Tibial artery (tissue), 4 donors: Measurements from ENCODE around the gene SENP1.

Experiments used
- DNase-seq, 2 donors: peaks; one replicate each; pipeline ENCODE4 v3.0.0-alpha.2; 2019
- H3K27ac ChIP-seq, 2 donors: fragments of 200-600 bp; sonication (generic) in 1 of 2; 1 replicate in 1 of 2; 2 replicates in 1 of 2; pipeline ENCODE4 v1.5.1; 2018 to 2019; ENCODE audit warnings: mild to moderate bottlenecking in 1 of 2
- H3K27me3 ChIP-seq, 2 donors: fragments of 200-600 bp; sonication (generic) in 1 of 2; one replicate each; pipeline versions ENCODE4 v1.5.1 to v1.6.0; 2016 to 2019
- H3K36me3 ChIP-seq, 3 donors: fragments of 200-600 bp; sonication (generic) in 2 of 3; one replicate each; pipeline ENCODE4 v1.5.1; 2016 to 2019; ENCODE audit warnings: mild to moderate bottlenecking in 2 of 3
- H3K4me1 ChIP-seq, 4 donors: fragments of 200-600 bp; sonication (generic) in 2 of 4; 1 replicate in 3 of 4; 2 replicates in 1 of 4; pipeline ENCODE4 v1.5.1; 2016 to 2019
- H3K4me3 ChIP-seq, 2 donors: fragments of 200-600 bp; sonication (generic) in 1 of 2; 1 replicate in 1 of 2; 2 replicates in 1 of 2; pipeline ENCODE4 v1.5.1; 2018 to 2019; ENCODE audit warnings: mild to moderate bottlenecking in 2 of 2
- H3K9me3 ChIP-seq, 3 donors: fragments of 200-600 bp; sonication (generic) in 1 of 3; one replicate each; pipeline ENCODE4 v1.5.1; 2016 to 2019
- intact Hi-C: fragments of 100-400 bp; cut with DNase I; formaldehyde crosslinking; loops from one replicate; pipeline ENCODE4 v1.15.0; 2023; ENCODE audit warnings: low total_unique reads
- TF ChIP-seq, protein P1 (sequence below), 2 experiments: fragments of 200-600 bp in 1 of 2; fragments of 450-650 bp in 1 of 2; IDR thresholded peaks; one replicate each; pipeline ENCODE4 v1.5.1; 2017 to 2019; ENCODE audit warnings: antibody characterized with exemption in 2 of 2, mild to moderate bottlenecking in 1 of 2, moderate library complexity in 1 of 2

Gene SENP1

DNA sequence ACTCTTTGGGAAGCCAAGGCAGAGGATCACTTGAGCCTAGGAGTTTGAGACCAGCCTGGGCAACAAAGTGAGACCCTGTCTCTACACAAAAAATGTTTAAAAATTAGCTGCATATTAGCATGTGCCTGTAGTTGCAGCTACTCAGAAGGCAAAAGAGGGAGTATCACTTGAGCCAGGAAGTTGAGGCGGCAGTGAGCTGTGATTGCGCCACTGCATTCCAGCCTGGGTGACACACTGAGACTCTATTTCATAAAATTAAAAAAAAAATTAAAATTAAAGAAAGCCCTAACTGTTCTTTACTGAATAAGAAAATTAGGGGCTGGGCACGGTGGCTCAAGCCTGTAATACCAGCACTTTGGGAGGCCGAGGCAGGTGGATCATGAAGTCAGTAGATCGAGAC lies 27.0 kb downstream of the SENP1 start:
- no peak overlapping the region for H3K27ac ChIP-seq
- H3K4me1 ChIP-seq: no peaks in the 10 kb centered on the region
- no peak overlapping the region for H3K4me3 ChIP-seq
- H3K9me3 ChIP-seq: no peaks in the 10 kb centered on the region
- DNase-seq: no peak
- H3K36me3 ChIP-seq: peaks cover 34 to 55% (median 37%) of the 10 kb centered on the region in 3 donors
- no peaks in the 10 kb centered on the region for H3K27me3 ChIP-seq
- TF ChIP-seq, protein P1, sequence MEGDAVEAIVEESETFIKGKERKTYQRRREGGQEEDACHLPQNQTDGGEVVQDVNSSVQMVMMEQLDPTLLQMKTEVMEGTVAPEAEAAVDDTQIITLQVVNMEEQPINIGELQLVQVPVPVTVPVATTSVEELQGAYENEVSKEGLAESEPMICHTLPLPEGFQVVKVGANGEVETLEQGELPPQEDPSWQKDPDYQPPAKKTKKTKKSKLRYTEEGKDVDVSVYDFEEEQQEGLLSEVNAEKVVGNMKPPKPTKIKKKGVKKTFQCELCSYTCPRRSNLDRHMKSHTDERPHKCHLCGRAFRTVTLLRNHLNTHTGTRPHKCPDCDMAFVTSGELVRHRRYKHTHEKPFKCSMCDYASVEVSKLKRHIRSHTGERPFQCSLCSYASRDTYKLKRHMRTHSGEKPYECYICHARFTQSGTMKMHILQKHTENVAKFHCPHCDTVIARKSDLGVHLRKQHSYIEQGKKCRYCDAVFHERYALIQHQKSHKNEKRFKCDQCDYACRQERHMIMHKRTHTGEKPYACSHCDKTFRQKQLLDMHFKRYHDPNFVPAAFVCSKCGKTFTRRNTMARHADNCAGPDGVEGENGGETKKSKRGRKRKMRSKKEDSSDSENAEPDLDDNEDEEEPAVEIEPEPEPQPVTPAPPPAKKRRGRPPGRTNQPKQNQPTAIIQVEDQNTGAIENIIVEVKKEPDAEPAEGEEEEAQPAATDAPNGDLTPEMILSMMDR (IDR thresholded peaks at IDR 0.05): no peak
- intact Hi-C loops: no loop called here

DNA sequence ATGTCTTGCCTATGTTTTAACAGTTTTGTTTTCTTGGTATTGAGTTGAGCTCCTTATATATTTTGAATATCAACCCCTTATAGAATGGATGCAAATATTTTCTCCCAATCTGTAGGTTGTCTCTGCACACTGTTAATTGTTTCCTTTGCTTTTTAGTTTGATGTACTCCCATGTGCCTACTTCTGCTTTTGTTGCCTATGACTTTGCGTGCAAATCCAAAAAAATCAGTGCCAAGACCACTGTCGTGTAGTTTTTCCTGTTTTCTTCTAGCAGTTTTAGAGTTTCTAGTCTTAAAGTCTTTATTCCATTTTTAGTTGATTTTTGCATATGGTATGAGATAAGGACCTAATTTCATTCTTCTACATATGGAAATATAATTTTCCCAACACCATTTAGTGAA lies 28.8 kb downstream of the SENP1 start:
- H3K27ac ChIP-seq: no peak overlapping the region
- no peaks in the 10 kb centered on the region for H3K4me1 ChIP-seq
- TF ChIP-seq, protein P1 (IDR thresholded peaks at IDR 0.05): no peak
- no peaks in the 10 kb centered on the region for H3K9me3 ChIP-seq
- DNase-seq: no peak
- H3K27me3 ChIP-seq: no peaks in the 10 kb centered on the region
- intact Hi-C loops: no loop called here
- peaks cover 40 to 52% (median 43%) of the 10 kb centered on the region in 3 donors for H3K36me3 ChIP-seq
- no peak overlapping the region for H3K4me3 ChIP-seq

DNA sequence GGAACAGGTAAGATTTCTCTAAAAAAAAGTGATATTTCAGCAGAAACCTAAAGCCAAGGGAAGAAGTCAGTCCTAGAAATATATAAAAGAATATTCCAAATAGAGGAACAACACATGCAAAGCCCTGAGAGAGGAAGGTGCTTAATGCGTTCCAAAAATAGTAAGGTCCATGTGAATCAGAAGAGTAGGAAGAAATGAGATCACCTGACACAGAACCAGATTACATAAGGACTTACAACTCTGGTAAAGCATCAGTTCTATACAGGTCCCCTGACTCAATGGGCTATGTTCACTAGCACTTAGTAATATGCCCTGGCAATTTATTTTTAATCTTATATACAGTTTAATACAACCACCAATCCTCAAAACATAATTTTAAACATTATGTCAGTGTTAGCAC lies 30.0 kb downstream of the SENP1 start:
- Histone ChIP-seq H3K36me3 (peaks cover 47 to 54% (median 54%) of the 10 kb centered on the region in 3 donors), H3K4me1 (no peaks in the 10 kb centered on the region), H3K4me3 (no peak overlapping the region), H3K27ac (no peak overlapping the region), H3K9me3 (no peaks in the 10 kb centered on the region), H3K27me3 (no peaks in the 10 kb centered on the region)
- intact Hi-C loops: no loop called here
- TF ChIP-seq, protein P1 (IDR thresholded peaks at IDR 0.05): no peak
- DNase-seq: no peak

DNA sequence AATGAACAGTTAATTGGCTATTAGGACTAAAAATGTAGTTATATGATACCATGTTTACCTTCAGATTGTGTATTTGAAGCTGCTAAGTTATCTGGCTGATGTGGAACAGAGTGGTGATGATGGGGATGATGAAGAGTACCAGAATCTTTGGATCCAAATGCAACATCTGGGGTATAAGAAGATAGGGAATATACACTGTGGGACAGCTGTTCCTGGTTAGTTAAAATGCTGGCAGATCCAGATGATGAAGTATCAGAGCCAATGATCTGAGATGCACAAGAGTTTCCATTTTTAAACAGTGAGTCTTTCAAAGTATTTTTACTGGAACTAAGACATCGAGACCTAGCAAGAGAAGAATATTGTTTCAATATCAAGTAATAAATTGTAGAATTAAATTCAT lies 31.6 kb downstream of the SENP1 start:
- Histone ChIP-seq H3K4me1 (no peaks in the 10 kb centered on the region), H3K9me3 (no peaks in the 10 kb centered on the region), H3K27ac (no peak overlapping the region), H3K36me3 (peaks cover 53 to 59% (median 58%) of the 10 kb centered on the region in 3 donors), H3K27me3 (no peaks in the 10 kb centered on the region), H3K4me3 (no peak overlapping the region)
- intact Hi-C loops: no loop called here
- TF ChIP-seq, protein P1 (IDR thresholded peaks at IDR 0.05): no peak
- no peak for DNase-seq

DNA sequence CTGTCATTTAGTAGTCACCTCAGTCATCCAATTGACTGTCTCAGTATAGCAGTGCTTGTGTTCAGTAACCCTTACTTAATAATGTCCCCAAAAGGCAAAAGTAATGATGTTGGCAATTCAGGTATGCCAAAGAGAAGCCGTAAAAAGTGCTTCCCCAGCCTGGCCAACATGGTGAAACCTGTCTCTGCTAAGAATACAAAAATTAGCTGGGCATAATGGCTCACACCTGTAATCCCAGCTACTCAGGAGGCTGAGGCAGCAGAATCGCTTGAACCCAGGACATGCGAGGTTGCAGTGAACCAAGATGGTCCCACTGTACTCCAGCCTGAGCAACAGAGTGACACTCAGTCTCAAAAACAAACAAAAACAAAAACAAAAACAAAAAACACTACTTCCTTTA lies 33.6 kb downstream of the SENP1 start:
- H3K4me1 ChIP-seq: no peaks in the 10 kb centered on the region
- H3K27ac ChIP-seq: no peak overlapping the region
- H3K36me3 ChIP-seq: peaks cover 59 to 68% (median 62%) of the 10 kb centered on the region in 3 donors
- H3K9me3 ChIP-seq: no peaks in the 10 kb centered on the region
- H3K27me3 ChIP-seq: no peaks in the 10 kb centered on the region
- TF ChIP-seq, protein P1 (IDR thresholded peaks at IDR 0.05): no peak
- no peak overlapping the region for H3K4me3 ChIP-seq
- DNase-seq: no peak
- intact Hi-C loops: no loop called here

DNA sequence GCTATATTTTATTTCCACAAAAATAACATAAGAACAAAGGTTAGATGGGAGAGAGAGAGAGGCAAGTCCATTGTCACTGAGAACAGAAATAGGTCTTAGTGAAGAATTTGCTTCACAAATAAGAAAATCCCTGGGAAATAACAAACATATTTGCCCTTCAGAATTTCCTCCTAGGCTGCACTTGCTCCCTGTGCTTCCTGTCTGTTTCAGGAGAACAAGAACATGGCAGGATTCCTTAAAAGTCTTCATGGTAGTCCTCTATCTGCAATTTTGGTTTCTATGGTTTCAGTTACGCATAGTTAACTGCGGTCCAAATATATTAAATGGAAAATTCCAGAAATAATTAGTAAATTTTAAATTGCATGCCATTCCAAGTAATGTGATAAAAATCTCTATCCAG lies 34.1 kb downstream of the SENP1 start:
- Histone ChIP-seq H3K27ac (no peak overlapping the region), H3K4me1 (no peaks in the 10 kb centered on the region), H3K9me3 (no peaks in the 10 kb centered on the region), H3K27me3 (no peaks in the 10 kb centered on the region), H3K4me3 (no peak overlapping the region), H3K36me3 (peaks cover 63 to 72% (median 65%) of the 10 kb centered on the region in 3 donors)
- no peak for DNase-seq
- TF ChIP-seq, protein P1 (IDR thresholded peaks at IDR 0.05): no peak
- intact Hi-C loops: no loop called here
